Liver (tissue), 9 donors: Measurements from ENCODE around the gene OPA3. TPM values are rescaled to one million over a fixed set of nuclear protein-coding genes. Genes with fewer than 3 reads are reported as not detected.

ENCODE experiments used
- DNase-seq: peaks from one replicate; pipeline ENCODE4 v3.0.0-alpha.2; 2017; ENCODE audit warnings: low spot score
- H3K27ac ChIP-seq, 2 donors: one replicate each; pipeline ENCODE4 v1.7.0; 2013; ENCODE audit warnings: inconsistent platforms in 2 of 2, low read length in 2 of 2, control low read depth in 1 of 2, low read depth in 1 of 2, mild to moderate bottlenecking in 1 of 2
- H3K27me3 ChIP-seq, 4 donors: one replicate each; pipeline versions ENCODE4 v1.6.1 to v1.7.0; 2013; ENCODE audit warnings: low read length in 3 of 4, inconsistent platforms in 1 of 4, mild to moderate bottlenecking in 1 of 4, moderate library complexity in 1 of 4; ENCODE audit not compliant: control insufficient read depth in 4 of 4, insufficient read depth in 4 of 4
- H3K36me3 ChIP-seq, 4 donors: one replicate each; pipeline versions ENCODE4 v1.6.1 to v1.7.0; 2013; ENCODE audit warnings: low read length in 3 of 4, mild to moderate bottlenecking in 3 of 4, low read depth in 1 of 4, moderate library complexity in 1 of 4; ENCODE audit not compliant: control insufficient read depth in 4 of 4, insufficient read depth in 3 of 4
- H3K4me1 ChIP-seq, 4 donors: one replicate each; pipeline versions ENCODE4 v1.6.1 to v1.7.0; 2013; ENCODE audit warnings: low read length in 3 of 4, mild to moderate bottlenecking in 3 of 4, moderate library complexity in 1 of 4; ENCODE audit not compliant: control insufficient read depth in 4 of 4, insufficient read depth in 4 of 4
- H3K4me3 ChIP-seq, 3 donors: one replicate each; pipeline versions ENCODE4 v1.6.1 to v1.7.0; 2013; ENCODE audit warnings: low read length in 3 of 3, control low read depth in 1 of 3, low read depth in 1 of 3, mild to moderate bottlenecking in 1 of 3
- H3K9ac ChIP-seq, 2 donors: one replicate each; pipeline ENCODE4 v1.7.0; 2013; ENCODE audit warnings: low read length in 2 of 2, mild to moderate bottlenecking in 2 of 2, moderate library complexity in 2 of 2, control low read depth in 1 of 2, low read depth in 1 of 2
- H3K9me3 ChIP-seq, 4 donors: one replicate each; pipeline versions ENCODE4 v1.6.1 to v1.7.0; 2013; ENCODE audit warnings: low read length in 3 of 4; ENCODE audit not compliant: control insufficient read depth in 4 of 4
- CTCF ChIP-seq: fragments of 150-350 bp; IDR thresholded peaks from 2 replicates; pipeline ENCODE4 v1.5.1; 2017; ENCODE audit warnings: improper control_type of control experiment, low read depth, low read length; ENCODE audit not compliant: missing input control
- EGR1 ChIP-seq, 2 donors: IDR thresholded peaks; 2 replicates each; pipeline ENCODE4 v1.6.1; 2016 to 2018; ENCODE audit warnings: antibody characterized with exemption in 2 of 2, low read depth in 2 of 2
- FOXA1 ChIP-seq: IDR thresholded peaks from 2 replicates; pipeline ENCODE4 v1.6.1; 2016; ENCODE audit warnings: antibody characterized with exemption
- FOXA2 ChIP-seq: IDR thresholded peaks from 2 replicates; pipeline ENCODE4 v1.6.1; 2016; ENCODE audit warnings: antibody characterized with exemption
- GABPA ChIP-seq, 2 donors: IDR thresholded peaks in 1 of 2; conservative IDR thresholded peaks in 1 of 2; 2 replicates each; pipeline ENCODE4 v1.6.1; 2016; ENCODE audit warnings: antibody characterized with exemption in 2 of 2, mild to moderate bottlenecking in 1 of 2, moderate library complexity in 1 of 2
- HNF4A ChIP-seq, 2 donors: conservative IDR thresholded peaks; 2 replicates each; pipeline ENCODE4 v1.6.1; 2016; ENCODE audit warnings: antibody characterized with exemption in 2 of 2, mild to moderate bottlenecking in 2 of 2
- JUND ChIP-seq, 2 donors: IDR thresholded peaks; 2 replicates each; pipeline ENCODE4 v1.6.1; 2016; ENCODE audit warnings: antibody characterized with exemption in 2 of 2
- MAX ChIP-seq: IDR thresholded peaks from 2 replicates; pipeline ENCODE4 v1.6.1; 2016; ENCODE audit warnings: antibody characterized with exemption
- NR2F2 ChIP-seq: IDR thresholded peaks from 2 replicates; pipeline ENCODE4 v1.6.1; 2016; ENCODE audit warnings: antibody characterized with exemption
- RAD21 ChIP-seq, 2 donors: IDR thresholded peaks; 2 replicates each; pipeline ENCODE4 v1.6.1; 2016; ENCODE audit warnings: antibody characterized with exemption in 2 of 2, mild to moderate bottlenecking in 2 of 2
- REST ChIP-seq: IDR thresholded peaks from 2 replicates; pipeline ENCODE4 v1.6.1; 2016; ENCODE audit warnings: antibody characterized with exemption, mild to moderate bottlenecking
- RXRA ChIP-seq, 2 donors: IDR thresholded peaks; 2 replicates each; pipeline ENCODE4 v1.6.1; 2017 to 2018; ENCODE audit warnings: antibody characterized with exemption in 2 of 2, mild to moderate bottlenecking in 1 of 2
- SP1 ChIP-seq: IDR thresholded peaks from 2 replicates; pipeline ENCODE4 v1.6.1; 2018; ENCODE audit warnings: antibody characterized with exemption, mild to moderate bottlenecking
- TAF1 ChIP-seq: conservative IDR thresholded peaks from 2 replicates; pipeline ENCODE4 v1.6.1; 2016; ENCODE audit warnings: antibody characterized with exemption, mild to moderate bottlenecking
- YY1 ChIP-seq: IDR thresholded peaks from 2 replicates; pipeline ENCODE4 v1.6.1; 2016; ENCODE audit warnings: antibody characterized with exemption, mild to moderate bottlenecking
- ZBTB33 ChIP-seq: IDR thresholded peaks from 2 replicates; pipeline ENCODE4 v1.6.1; 2016; ENCODE audit warnings: antibody characterized with exemption
- WGBS: extraction: QIAGEN DNeasy Blood & Tissue Kit; methylation state at CpG from one replicate; pipeline ENCODE4 v1.1.7; 2013; 5-methylcytosine and 5-hydroxymethylcytosine counted together
- polyA plus RNA-seq, 2 donors: library from polyadenylated mRNA; stranded (reverse) in 1 of 2; unstranded in 1 of 2; fragments of 200-250 nt in 1 of 2; fragments of >200 nt in 1 of 2; fragmentation: Nextera tagmentation in 1 of 2; extraction: Ambion mirVana in 1 of 2; gene quantifications; one replicate each; pipeline versions ENCODE4 v1.2.1 to v1.2.3, GENCODE V29; 2013 to 2015
- total RNA-seq, 2 donors: library from RNA; depleted of rRNA; stranded (reverse); fragments of >200 nt; gene quantifications; one replicate each; pipeline ENCODE4 v1.2.3, GENCODE V29; 2014
- donor health status: healthy.
- donor health status: healthy.
- donor health status: healthy.
- donor health status: healthy.
- donor health status: healthy.

The OPA3 gene
- total and polyA plus RNA-seq, 4 donors: 3.8 to 9.4 (median 6.2) TPM

GRCh38 chr19:45574526-45574925 is 10.1 kb downstream of the OPA3 start:
- H3K27ac ChIP-seq: peak overlapping the region in 1 of 2 donors; percentile 56

GRCh38 chr19:45571457-45572220 is 13.0 kb downstream of the OPA3 start:
- Histone ChIP-seq H3K27ac (no peak overlapping the region), H3K27me3 (no peaks in the 10 kb centered on the region), H3K4me3 (no peak overlapping the region), H3K4me1 (peaks cover 7 to 35% (median 28%) of the 10 kb centered on the region in 4 donors), H3K9ac (no peak overlapping the region), H3K36me3 (no peaks in the 10 kb centered on the region), H3K9me3 (no peaks in the 10 kb centered on the region)
- WGBS: 91% methylated on average over 8 of the region's 8 CpGs
- DNase-seq: no peak
- TF ChIP-seq TAF1 (no peak), YY1 (no peak), RAD21 (IDR thresholded peaks at IDR 0.05) (no peak), FOXA2 (no peak), MAX (no peak), EGR1 (IDR thresholded peaks at IDR 0.05; ENCODE audit: low read depth in 2 of 2) (no peak), JUND (IDR thresholded peaks at IDR 0.05) (no peak), RXRA (IDR thresholded peaks at IDR 0.05) (no peak), GABPA (IDR thresholded peaks at IDR 0.05 in 1 of 2, conservative IDR thresholded peaks at IDR 0.05 in 1 of 2) (no peak), CTCF (no peak), HNF4A (conservative IDR thresholded peaks at IDR 0.05) (no peak), ZBTB33 (no peak)

More at GRCh38 chr19:45574526-45574925, 10.1 kb downstream of the OPA3 start:
- Histone ChIP-seq H3K27me3 (no peaks in the 10 kb centered on the region), H3K9me3 (no peaks in the 10 kb centered on the region), H3K9ac (no peak overlapping the region), H3K4me3 (no peak overlapping the region), H3K36me3 (no peaks in the 10 kb centered on the region), H3K4me1 (peaks cover 8 to 46% (median 41%) of the 10 kb centered on the region in 4 donors)
- no peak for TF ChIP-seq REST
- no peak for TF ChIP-seq SP1
- TF ChIP-seq RXRA (IDR thresholded peaks at IDR 0.05): peak; percentile 6 to 9
- TF ChIP-seq CTCF: no peak
- TF ChIP-seq NR2F2: no peak
- TF ChIP-seq FOXA1: no peak
- WGBS: 75% methylated on average over 4 of the region's 4 CpGs
- DNase-seq: no peak
